Measurements from ENCODE around the gene HLA-DRA.

GRCh38 chr6:32436186-32436585 lies 3.5 kb upstream of the HLA-DRA start:
- TF ChIP-seq CTCF (IDR thresholded peaks at IDR 0.05) (no peak), POLR2A (IDR thresholded peaks at IDR 0.05) (no peak)
